Suprapubic skin (tissue), 4 donors: ENCODE measurements around the gene HORMAD2. TPM values are rescaled to one million over a fixed set of nuclear protein-coding genes. Genes with fewer than 3 reads are reported as not detected.

Experiments
- DNase-seq, 2 donors: peaks; one replicate each; pipeline ENCODE4 v3.0.0-alpha.2; 2019; ENCODE audit warnings: low spot score in 2 of 2
- H3K27ac ChIP-seq: fragments of 200-600 bp; sonication (generic); one replicate; pipeline ENCODE4 v1.5.1; 2019
- H3K27me3 ChIP-seq: fragments of 200-600 bp; sonication (generic); one replicate; pipeline ENCODE4 v1.5.1; 2019
- H3K36me3 ChIP-seq: fragments of 200-600 bp; sonication (generic); one replicate; pipeline ENCODE4 v1.5.1; 2019
- H3K4me1 ChIP-seq: fragments of 200-600 bp; sonication (generic); one replicate; pipeline ENCODE4 v1.5.1; 2019
- H3K4me3 ChIP-seq: fragments of 200-600 bp; sonication (generic); one replicate; pipeline ENCODE4 v1.5.1; 2019; ENCODE audit warnings: mild to moderate bottlenecking
- H3K9me3 ChIP-seq: fragments of 200-600 bp; sonication (generic); one replicate; pipeline ENCODE4 v1.5.1; 2019
- EP300 ChIP-seq: sonication (generic); formaldehyde crosslinking; IDR thresholded peaks from one replicate; pipeline ENCODE4 v1.6.1; 2017; ENCODE audit warnings: antibody characterized with exemption
- POLR2A ChIP-seq, 2 donors: fragments of 450-650 bp; IDR thresholded peaks; one replicate each; pipeline ENCODE4 v1.6.1; 2017; ENCODE audit warnings: antibody characterized with exemption in 2 of 2, mild to moderate bottlenecking in 2 of 2, moderate library complexity in 2 of 2
- POLR2AphosphoS5 ChIP-seq, 3 donors: sonication (generic); formaldehyde crosslinking; IDR thresholded peaks; one replicate each; pipeline ENCODE4 v1.6.1; 2017; ENCODE audit warnings: antibody characterized with exemption in 3 of 3
- WGBS: methylation state at CpG from one replicate; pipeline ENCODE4 v1.1.5; 2018; 5-methylcytosine and 5-hydroxymethylcytosine counted together
- total RNA-seq, 4 donors: library from RNA; depleted of rRNA; stranded (reverse); fragments of >200 nt; gene quantifications; one replicate each; pipeline ENCODE4 v1.1.0, GENCODE V29; 2016
- TF ChIP-seq, protein P1 (sequence below), 2 donors: fragments of 200-600 bp in 1 of 2; fragments of 450-650 bp in 1 of 2; sonication (generic) in 1 of 2; IDR thresholded peaks; one replicate each; pipeline ENCODE4 v1.5.1; 2016 to 2019; ENCODE audit warnings: antibody characterized with exemption in 2 of 2, mild to moderate bottlenecking in 1 of 2, moderate library complexity in 1 of 2

HORMAD2 gene
- total RNA-seq, 4 donors from 2014 or later, result not detected

DNA sequence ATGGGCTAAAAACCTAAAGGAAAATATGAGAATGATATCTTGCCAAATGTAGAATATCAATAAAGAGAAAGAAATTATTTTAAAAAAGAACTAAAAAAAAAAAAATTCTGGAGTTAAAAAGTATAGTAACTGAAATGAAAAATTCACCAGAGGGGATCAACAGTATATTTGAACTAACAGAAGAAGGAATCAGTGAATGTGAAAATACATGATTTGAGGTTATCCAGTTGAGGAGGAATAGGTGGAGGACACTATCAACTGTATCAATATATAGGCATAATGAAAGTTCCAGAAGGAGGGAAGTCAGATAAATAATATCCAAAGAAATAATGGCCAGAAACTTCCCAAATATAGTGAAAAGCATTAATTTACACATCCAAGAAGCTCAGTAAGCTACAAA lies 16.1 kb upstream of the HORMAD2 start:
- Histone ChIP-seq H3K4me1 (no peaks in the 10 kb centered on the region), H3K27me3 (no peaks in the 10 kb centered on the region), H3K4me3 (no peak overlapping the region), H3K27ac (no peak overlapping the region), H3K36me3 (no peaks in the 10 kb centered on the region), H3K9me3 (no peaks in the 10 kb centered on the region)
- TF ChIP-seq, protein P1, sequence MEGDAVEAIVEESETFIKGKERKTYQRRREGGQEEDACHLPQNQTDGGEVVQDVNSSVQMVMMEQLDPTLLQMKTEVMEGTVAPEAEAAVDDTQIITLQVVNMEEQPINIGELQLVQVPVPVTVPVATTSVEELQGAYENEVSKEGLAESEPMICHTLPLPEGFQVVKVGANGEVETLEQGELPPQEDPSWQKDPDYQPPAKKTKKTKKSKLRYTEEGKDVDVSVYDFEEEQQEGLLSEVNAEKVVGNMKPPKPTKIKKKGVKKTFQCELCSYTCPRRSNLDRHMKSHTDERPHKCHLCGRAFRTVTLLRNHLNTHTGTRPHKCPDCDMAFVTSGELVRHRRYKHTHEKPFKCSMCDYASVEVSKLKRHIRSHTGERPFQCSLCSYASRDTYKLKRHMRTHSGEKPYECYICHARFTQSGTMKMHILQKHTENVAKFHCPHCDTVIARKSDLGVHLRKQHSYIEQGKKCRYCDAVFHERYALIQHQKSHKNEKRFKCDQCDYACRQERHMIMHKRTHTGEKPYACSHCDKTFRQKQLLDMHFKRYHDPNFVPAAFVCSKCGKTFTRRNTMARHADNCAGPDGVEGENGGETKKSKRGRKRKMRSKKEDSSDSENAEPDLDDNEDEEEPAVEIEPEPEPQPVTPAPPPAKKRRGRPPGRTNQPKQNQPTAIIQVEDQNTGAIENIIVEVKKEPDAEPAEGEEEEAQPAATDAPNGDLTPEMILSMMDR (IDR thresholded peaks at IDR 0.05), result no peak
- TF ChIP-seq POLR2AphosphoS5 (IDR thresholded peaks at IDR 0.05) (no peak), POLR2A (IDR thresholded peaks at IDR 0.05) (no peak), EP300 (no peak)
- DNase-seq, result no peak

DNA sequence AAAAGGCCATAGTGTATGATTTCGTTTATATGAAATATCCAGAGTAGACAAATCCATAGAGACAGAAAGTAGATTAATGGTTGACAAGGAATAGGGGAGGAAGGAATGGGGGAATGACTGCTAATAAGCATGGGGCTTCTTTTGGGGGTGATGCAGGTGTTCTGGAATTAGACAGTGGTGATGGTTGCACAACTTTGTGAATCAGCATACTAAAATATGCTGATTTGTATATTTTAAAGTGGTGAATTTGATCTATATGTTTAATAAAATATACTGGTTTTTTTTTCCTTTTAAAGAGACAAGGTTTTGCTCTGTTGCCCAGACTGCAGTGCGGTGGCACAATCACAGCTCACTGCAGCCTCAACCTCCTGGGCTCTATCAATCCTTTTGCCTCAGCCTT lies 6.5 kb upstream of the HORMAD2 start:
- H3K36me3 ChIP-seq, result no peaks in the 10 kb centered on the region
- H3K27ac ChIP-seq, result no peak overlapping the region
- no peaks in the 10 kb centered on the region for H3K9me3 ChIP-seq
- peaks cover 2% of the 10 kb centered on the region for H3K27me3 ChIP-seq
- TF ChIP-seq POLR2A (IDR thresholded peaks at IDR 0.05) (no peak), POLR2AphosphoS5 (IDR thresholded peaks at IDR 0.05) (no peak), EP300 (no peak)
- TF ChIP-seq, protein P1 (IDR thresholded peaks at IDR 0.05), result no peak
- DNase-seq, result no peak
- 73% methylated on average over 2 of the region's 2 CpGs for WGBS
- no peak overlapping the region for H3K4me3 ChIP-seq
- no peaks in the 10 kb centered on the region for H3K4me1 ChIP-seq

DNA sequence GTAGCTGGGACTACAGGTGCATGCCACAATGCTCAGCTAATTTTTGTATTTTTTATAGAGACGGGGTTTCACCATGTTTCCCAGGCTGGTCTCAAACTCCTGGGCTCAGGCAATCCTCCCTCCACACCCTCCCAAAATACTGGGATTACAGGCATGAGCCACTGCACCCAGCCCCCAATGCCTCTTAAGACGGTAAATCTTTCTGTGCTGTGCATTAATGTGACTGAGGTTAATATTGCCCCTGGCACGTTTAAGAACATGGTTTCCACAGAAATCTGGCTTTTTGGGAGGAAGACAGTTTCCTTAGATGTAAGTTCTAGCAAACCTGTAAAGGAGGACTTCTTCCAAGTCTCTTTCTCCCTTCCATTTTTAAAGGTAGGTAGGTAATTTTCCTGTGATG lies 6.1 kb upstream of the HORMAD2 start:
- no peaks in the 10 kb centered on the region for H3K4me1 ChIP-seq
- peaks cover 2% of the 10 kb centered on the region for H3K27me3 ChIP-seq
- no peak overlapping the region for H3K27ac ChIP-seq
- no peak overlapping the region for H3K4me3 ChIP-seq
- TF ChIP-seq POLR2AphosphoS5 (IDR thresholded peaks at IDR 0.05), result no peak
- no peaks in the 10 kb centered on the region for H3K9me3 ChIP-seq
- no peak for DNase-seq
- H3K36me3 ChIP-seq, result no peaks in the 10 kb centered on the region
- WGBS, result 62% methylated on average over 3 of the region's 3 CpGs

DNA sequence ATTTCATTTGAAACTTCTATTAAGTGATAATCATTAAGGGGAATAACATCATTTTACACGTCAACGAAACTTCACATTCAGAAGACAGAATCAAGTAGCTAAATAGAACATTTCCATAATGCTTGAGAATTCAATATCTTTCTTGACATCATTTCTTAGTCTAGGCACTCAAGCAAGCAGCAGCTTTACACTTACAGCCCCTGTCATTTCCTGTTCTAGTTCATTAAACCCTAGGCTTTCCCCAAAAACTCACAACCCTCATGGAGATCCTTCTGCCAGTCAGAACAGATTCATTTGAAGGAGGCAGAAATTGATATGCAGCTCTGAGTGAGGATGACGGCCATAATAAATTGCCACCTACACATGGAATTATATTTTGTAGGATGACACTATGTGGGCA lies 5.3 kb upstream of the HORMAD2 start:
- DNase-seq, result no peak
- WGBS, result 93% methylated on average over 3 of the region's 3 CpGs
- Histone ChIP-seq H3K9me3 (no peaks in the 10 kb centered on the region), H3K4me3 (no peak overlapping the region), H3K4me1 (no peaks in the 10 kb centered on the region), H3K27me3 (peaks cover 5% of the 10 kb centered on the region), H3K36me3 (no peaks in the 10 kb centered on the region), H3K27ac (no peak overlapping the region)
- no peak for TF ChIP-seq EP300
- TF ChIP-seq POLR2A (IDR thresholded peaks at IDR 0.05), result no peak
- TF ChIP-seq, protein P1 (IDR thresholded peaks at IDR 0.05), result no peak
- TF ChIP-seq POLR2AphosphoS5 (IDR thresholded peaks at IDR 0.05), result no peak

DNA sequence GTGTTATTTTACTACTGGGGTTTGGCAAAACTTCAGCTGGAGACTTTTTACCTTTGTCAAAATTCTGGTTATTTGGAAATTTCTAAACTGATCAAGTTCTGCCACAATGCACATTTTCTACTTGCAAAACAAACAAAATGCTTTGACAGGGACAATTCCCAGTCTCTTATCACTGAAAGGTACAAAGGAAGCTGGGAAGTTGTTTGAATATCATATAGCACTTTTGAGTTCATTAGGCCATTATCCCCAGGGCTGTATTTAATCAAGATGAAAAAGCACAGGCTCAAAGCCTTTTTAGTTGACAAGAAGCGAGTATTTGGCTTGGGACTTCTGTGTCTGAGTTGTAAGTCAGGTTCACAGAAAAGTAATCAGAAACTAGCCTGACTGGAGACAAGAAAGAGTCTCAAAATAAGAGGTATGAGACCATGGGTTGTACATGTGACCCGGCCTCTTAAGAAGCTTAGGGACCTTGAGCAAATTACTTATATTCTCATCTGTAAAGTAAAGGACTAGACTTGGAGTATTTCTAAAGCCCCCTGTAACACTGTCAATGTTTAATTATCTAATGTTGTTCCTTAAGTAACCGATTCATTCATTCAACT lies 2.9 kb upstream of the HORMAD2 start:
- 83% methylated on average over 3 of the region's 3 CpGs for WGBS
- Histone ChIP-seq H3K4me1 (no peaks in the 10 kb centered on the region), H3K4me3 (no peak overlapping the region), H3K27me3 (peaks cover 7% of the 10 kb centered on the region), H3K9me3 (no peaks in the 10 kb centered on the region), H3K27ac (no peak overlapping the region), H3K36me3 (no peaks in the 10 kb centered on the region)
- no peak for DNase-seq
- TF ChIP-seq EP300 (no peak), POLR2AphosphoS5 (IDR thresholded peaks at IDR 0.05) (no peak), POLR2A (IDR thresholded peaks at IDR 0.05) (no peak)
- TF ChIP-seq, protein P1 (IDR thresholded peaks at IDR 0.05), result no peak
